HG03280 (cell line): Measurements from ENCODE around the gene SPRR4.

Experiments used
- ATAC-seq: cut with Tn5 transposase; IDR thresholded peaks from one replicate; pipeline ENCODE4 v1.9.1; 2021; ENCODE audit warnings: mild to moderate bottlenecking, moderate library complexity; ENCODE audit not compliant: unreplicated experiment

Gene SPRR4

GRCh38 chr1:152970495-152970894 lies at the start of gene SPRR4:
TSS of gene SPRR4 (plus strand) at chr1:152970648. CDS start at chr1:152971891, 1,243 bp downstream.
- no peak for ATAC-seq

- no peak for ATAC-seq
Measured at GRCh38 chr1:152924191-152924590, 46.3 kb upstream of the SPRR4 start.

GRCh38 chr1:152926091-152926490 lies 44.4 kb upstream of the SPRR4 start:
- ATAC-seq: no peak

GRCh38 chr1:152928671-152929070 lies 41.8 kb upstream of the SPRR4 start:
- no peak for ATAC-seq

GRCh38 chr1:152932170-152932811 lies 38.2 kb upstream of the SPRR4 start:
- no peak for ATAC-seq

GRCh38 chr1:152933196-152933595 lies 37.3 kb upstream of the SPRR4 start:
- no peak for ATAC-seq

GRCh38 chr1:152940614-152941013 lies 29.8 kb upstream of the SPRR4 start:
- ATAC-seq: no peak

- no peak for ATAC-seq
Measured at GRCh38 chr1:152941037-152941711, 29.3 kb upstream of the SPRR4 start.

GRCh38 chr1:152942161-152942560 lies 28.3 kb upstream of the SPRR4 start:
- no peak for ATAC-seq

GRCh38 chr1:152946248-152946647 lies 24.2 kb upstream of the SPRR4 start:
- no peak for ATAC-seq

GRCh38 chr1:152946651-152947256 lies 23.7 kb upstream of the SPRR4 start, which contains the start of gene SPRR5:
TSS of gene SPRR5 (plus strand) at chr1:152947206. CDS start at chr1:152948555, 1,349 bp downstream.
- ATAC-seq: no peak

GRCh38 chr1:152951711-152952110 lies 18.7 kb upstream of the SPRR4 start:
- no peak for ATAC-seq

GRCh38 chr1:152953761-152954160 lies 16.7 kb upstream of the SPRR4 start:
- no peak for ATAC-seq

GRCh38 chr1:152954436-152954835 lies 16.0 kb upstream of the SPRR4 start:
- ATAC-seq: no peak

- ATAC-seq: no peak
Measured at GRCh38 chr1:152957561-152957960, 12.9 kb upstream of the SPRR4 start.

- no peak for ATAC-seq
Measured at GRCh38 chr1:152959273-152959672, 11.2 kb upstream of the SPRR4 start.

- no peak for ATAC-seq
Measured at GRCh38 chr1:152959801-152960451, 10.5 kb upstream of the SPRR4 start.

GRCh38 chr1:152960452-152961044 lies 9.9 kb upstream of the SPRR4 start:
- no peak for ATAC-seq

GRCh38 chr1:152961226-152961891 lies 9.1 kb upstream of the SPRR4 start:
- ATAC-seq: no peak

- no peak for ATAC-seq
Measured at GRCh38 chr1:152962876-152963415, 7.5 kb upstream of the SPRR4 start.
